Osteocyte (in vitro differentiated cells): Measurements from ENCODE around the gene POC1A. TPM values are rescaled to one million over a fixed set of nuclear protein-coding genes. Genes with fewer than 3 reads are reported as not detected.

Experiments used
- DNase-seq: peaks from one replicate; pipeline ENCODE4 v3.0.0; 2021; ENCODE audit warnings: mixed read lengths; ENCODE audit not compliant: unreplicated experiment; ENCODE audit errors: extremely low spot score
- H3K27ac Mint-ChIP-seq: one replicate; pipeline ENCODE4 v1.8.0; 2021; ENCODE audit warnings: mild to moderate bottlenecking, mixed read lengths; ENCODE audit not compliant: unreplicated experiment
- H3K27me3 Mint-ChIP-seq: one replicate; pipeline ENCODE4 v1.8.0; 2021; ENCODE audit warnings: mixed read lengths; ENCODE audit not compliant: unreplicated experiment
- H3K36me3 Mint-ChIP-seq: one replicate; pipeline ENCODE4 v1.8.0; 2021; ENCODE audit warnings: mixed read lengths; ENCODE audit not compliant: unreplicated experiment
- H3K4me1 Mint-ChIP-seq: one replicate; pipeline ENCODE4 v1.8.0; 2021; ENCODE audit warnings: mixed read lengths; ENCODE audit not compliant: unreplicated experiment
- H3K4me3 Mint-ChIP-seq: one replicate; pipeline ENCODE4 v1.8.0; 2021; ENCODE audit warnings: mild to moderate bottlenecking, moderate library complexity, mixed read lengths; ENCODE audit not compliant: unreplicated experiment
- H3K9me3 Mint-ChIP-seq: one replicate; pipeline ENCODE4 v1.8.0; 2021; ENCODE audit warnings: mixed read lengths; ENCODE audit not compliant: unreplicated experiment
- total RNA-seq: library from RNA; stranded (reverse); gene quantifications from 2 replicates; pipeline ENCODE4 v1.2.1, GENCODE V29; 2021
- TF ChIP-seq, protein P1 (sequence below): fragments of 200-600 bp; sonication (generic); IDR thresholded peaks from 2 replicates; pipeline ENCODE4 v1.5.0; 2021; ENCODE audit warnings: antibody characterized with exemption, mild to moderate bottlenecking, moderate library complexity

Gene POC1A
- total RNA-seq, 1 donor from 2014 or later = 5.1 TPM

DNA sequence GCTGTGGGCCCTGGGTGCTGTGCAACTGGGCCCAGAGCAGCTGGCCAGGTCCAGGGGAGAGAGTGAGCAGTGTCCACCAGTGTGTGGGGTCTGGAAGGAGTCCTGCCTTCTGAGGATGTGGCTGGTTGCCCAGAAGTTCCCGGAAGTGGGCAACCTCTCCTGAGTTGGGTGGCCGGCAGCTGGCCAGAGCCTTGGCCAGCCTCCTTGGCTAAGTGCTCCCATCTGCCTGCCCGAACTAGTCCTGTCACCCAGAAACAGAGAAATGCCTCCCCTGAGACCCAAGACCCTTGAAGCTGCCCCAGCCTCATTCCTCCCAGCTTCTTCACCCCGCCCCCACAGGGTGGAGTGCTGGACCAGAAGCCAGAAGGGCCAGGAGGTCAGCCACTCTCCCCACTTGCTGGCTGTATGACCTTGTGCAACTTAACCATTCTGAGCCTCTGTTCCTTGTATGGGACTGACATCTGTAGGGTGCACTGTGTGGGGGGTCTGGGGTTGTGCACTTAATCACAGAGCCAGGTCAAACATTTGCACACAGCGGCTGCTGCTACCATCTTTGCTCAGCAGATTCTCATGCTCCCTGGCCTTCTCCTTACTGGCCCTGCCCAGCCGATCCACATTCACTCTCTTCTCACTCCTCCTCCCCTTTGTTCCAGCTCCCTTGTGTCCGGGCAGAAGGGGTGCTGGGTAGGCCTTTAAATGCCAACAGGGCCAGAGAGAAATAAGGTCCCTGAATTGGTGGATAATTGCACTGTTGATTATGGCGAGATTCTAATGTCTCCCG is 36.3 kb upstream of the POC1A start:
- no peak for DNase-seq
- H3K4me3 Mint-ChIP-seq = no peak overlapping the region
- H3K4me1 Mint-ChIP-seq = peaks cover 14% of the 10 kb centered on the region

GRCh38 chr3:52188556-52188955 is 34.3 kb upstream of the POC1A start:
- Mint-ChIP-seq H3K36me3 (no peaks in the 10 kb centered on the region), H3K27ac (no peak overlapping the region), H3K4me3 (no peak overlapping the region), H3K9me3 (no peaks in the 10 kb centered on the region), H3K27me3 (no peaks in the 10 kb centered on the region), H3K4me1 (peaks cover 14% of the 10 kb centered on the region)
- TF ChIP-seq, protein P1, sequence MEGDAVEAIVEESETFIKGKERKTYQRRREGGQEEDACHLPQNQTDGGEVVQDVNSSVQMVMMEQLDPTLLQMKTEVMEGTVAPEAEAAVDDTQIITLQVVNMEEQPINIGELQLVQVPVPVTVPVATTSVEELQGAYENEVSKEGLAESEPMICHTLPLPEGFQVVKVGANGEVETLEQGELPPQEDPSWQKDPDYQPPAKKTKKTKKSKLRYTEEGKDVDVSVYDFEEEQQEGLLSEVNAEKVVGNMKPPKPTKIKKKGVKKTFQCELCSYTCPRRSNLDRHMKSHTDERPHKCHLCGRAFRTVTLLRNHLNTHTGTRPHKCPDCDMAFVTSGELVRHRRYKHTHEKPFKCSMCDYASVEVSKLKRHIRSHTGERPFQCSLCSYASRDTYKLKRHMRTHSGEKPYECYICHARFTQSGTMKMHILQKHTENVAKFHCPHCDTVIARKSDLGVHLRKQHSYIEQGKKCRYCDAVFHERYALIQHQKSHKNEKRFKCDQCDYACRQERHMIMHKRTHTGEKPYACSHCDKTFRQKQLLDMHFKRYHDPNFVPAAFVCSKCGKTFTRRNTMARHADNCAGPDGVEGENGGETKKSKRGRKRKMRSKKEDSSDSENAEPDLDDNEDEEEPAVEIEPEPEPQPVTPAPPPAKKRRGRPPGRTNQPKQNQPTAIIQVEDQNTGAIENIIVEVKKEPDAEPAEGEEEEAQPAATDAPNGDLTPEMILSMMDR = no peak
- DNase-seq = no peak

More for the DNA sequence above, 36.3 kb upstream of the POC1A start:
- TF ChIP-seq, protein P1 = no peak
- Mint-ChIP-seq H3K36me3 (no peaks in the 10 kb centered on the region), H3K27ac (no peak overlapping the region), H3K27me3 (no peaks in the 10 kb centered on the region), H3K9me3 (no peaks in the 10 kb centered on the region)

DNA sequence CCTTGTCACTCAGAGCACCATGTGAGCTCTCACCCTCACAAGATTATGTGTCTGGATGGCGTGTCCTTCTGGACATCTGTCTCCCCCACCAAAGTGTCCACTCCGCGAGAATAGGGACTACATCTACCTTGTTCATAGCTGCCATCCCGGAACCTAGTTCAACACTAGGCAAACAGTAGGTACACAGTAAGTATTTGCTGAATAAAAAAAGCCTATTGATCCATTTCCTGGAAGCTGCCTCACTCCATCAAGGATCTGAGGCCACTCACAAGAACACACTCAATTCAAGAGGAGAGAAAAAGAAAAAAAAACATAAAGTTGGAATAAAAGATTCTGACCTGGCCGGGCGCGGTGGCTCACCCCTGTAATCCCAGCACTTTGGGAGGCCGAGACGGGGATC is 32.5 kb upstream of the POC1A start:
- H3K9me3 Mint-ChIP-seq = no peaks in the 10 kb centered on the region
- TF ChIP-seq, protein P1 = no peak
- no peaks in the 10 kb centered on the region for H3K36me3 Mint-ChIP-seq
- H3K4me1 Mint-ChIP-seq = peaks cover 10% of the 10 kb centered on the region
- no peak overlapping the region for H3K4me3 Mint-ChIP-seq
- no peak for DNase-seq
- no peak overlapping the region for H3K27ac Mint-ChIP-seq
- no peaks in the 10 kb centered on the region for H3K27me3 Mint-ChIP-seq

DNA sequence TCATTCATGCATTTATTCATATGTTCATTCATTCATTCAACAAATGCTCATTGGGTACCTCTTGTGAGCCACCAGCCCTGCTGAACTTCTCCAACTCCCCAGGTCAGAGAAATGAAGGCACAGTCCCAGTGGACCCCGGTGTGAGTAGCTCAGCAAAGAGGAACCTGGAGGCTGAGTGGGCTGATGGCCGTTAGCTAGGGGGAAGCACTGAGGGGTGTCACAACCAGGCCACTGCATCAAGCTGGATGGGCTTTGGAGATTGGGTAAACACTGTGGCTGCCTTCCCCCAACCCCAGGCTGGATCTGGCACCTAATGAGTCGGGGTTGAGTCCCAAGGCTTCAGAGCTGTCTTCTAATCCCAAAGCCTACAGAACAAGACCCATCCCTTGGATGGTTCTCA is 31.6 kb upstream of the POC1A start:
- DNase-seq = no peak
- TF ChIP-seq, protein P1 = no peak
- no peaks in the 10 kb centered on the region for H3K27me3 Mint-ChIP-seq

GRCh38 chr3:52185311-52185710 is 31.1 kb upstream of the POC1A start:
- Mint-ChIP-seq H3K27me3 (no peaks in the 10 kb centered on the region), H3K4me3 (no peak overlapping the region), H3K4me1 (peaks cover 5% of the 10 kb centered on the region), H3K9me3 (no peaks in the 10 kb centered on the region), H3K27ac (no peak overlapping the region), H3K36me3 (no peaks in the 10 kb centered on the region)
- TF ChIP-seq, protein P1 = no peak
- DNase-seq = no peak

More for the DNA sequence above, 31.6 kb upstream of the POC1A start:
- Mint-ChIP-seq H3K36me3 (no peaks in the 10 kb centered on the region), H3K4me1 (peaks cover 10% of the 10 kb centered on the region), H3K27ac (no peak overlapping the region), H3K9me3 (no peaks in the 10 kb centered on the region), H3K4me3 (no peak overlapping the region)
